ENCODE measurements around the gene MOG.
"Not testable (repeated sequence)": the region's sequence is repeated elsewhere in the genome, so short reads cannot be mapped to it uniquely, and the experiment has no call there.

GRCh38 chr6:29672116-29672515 lies 15.2 kb downstream of the MOG start:
- TF ChIP-seq, protein P1, sequence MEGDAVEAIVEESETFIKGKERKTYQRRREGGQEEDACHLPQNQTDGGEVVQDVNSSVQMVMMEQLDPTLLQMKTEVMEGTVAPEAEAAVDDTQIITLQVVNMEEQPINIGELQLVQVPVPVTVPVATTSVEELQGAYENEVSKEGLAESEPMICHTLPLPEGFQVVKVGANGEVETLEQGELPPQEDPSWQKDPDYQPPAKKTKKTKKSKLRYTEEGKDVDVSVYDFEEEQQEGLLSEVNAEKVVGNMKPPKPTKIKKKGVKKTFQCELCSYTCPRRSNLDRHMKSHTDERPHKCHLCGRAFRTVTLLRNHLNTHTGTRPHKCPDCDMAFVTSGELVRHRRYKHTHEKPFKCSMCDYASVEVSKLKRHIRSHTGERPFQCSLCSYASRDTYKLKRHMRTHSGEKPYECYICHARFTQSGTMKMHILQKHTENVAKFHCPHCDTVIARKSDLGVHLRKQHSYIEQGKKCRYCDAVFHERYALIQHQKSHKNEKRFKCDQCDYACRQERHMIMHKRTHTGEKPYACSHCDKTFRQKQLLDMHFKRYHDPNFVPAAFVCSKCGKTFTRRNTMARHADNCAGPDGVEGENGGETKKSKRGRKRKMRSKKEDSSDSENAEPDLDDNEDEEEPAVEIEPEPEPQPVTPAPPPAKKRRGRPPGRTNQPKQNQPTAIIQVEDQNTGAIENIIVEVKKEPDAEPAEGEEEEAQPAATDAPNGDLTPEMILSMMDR (IDR thresholded peaks at IDR 0.05), result not testable (repeated sequence)
- TF ChIP-seq, protein P2, sequence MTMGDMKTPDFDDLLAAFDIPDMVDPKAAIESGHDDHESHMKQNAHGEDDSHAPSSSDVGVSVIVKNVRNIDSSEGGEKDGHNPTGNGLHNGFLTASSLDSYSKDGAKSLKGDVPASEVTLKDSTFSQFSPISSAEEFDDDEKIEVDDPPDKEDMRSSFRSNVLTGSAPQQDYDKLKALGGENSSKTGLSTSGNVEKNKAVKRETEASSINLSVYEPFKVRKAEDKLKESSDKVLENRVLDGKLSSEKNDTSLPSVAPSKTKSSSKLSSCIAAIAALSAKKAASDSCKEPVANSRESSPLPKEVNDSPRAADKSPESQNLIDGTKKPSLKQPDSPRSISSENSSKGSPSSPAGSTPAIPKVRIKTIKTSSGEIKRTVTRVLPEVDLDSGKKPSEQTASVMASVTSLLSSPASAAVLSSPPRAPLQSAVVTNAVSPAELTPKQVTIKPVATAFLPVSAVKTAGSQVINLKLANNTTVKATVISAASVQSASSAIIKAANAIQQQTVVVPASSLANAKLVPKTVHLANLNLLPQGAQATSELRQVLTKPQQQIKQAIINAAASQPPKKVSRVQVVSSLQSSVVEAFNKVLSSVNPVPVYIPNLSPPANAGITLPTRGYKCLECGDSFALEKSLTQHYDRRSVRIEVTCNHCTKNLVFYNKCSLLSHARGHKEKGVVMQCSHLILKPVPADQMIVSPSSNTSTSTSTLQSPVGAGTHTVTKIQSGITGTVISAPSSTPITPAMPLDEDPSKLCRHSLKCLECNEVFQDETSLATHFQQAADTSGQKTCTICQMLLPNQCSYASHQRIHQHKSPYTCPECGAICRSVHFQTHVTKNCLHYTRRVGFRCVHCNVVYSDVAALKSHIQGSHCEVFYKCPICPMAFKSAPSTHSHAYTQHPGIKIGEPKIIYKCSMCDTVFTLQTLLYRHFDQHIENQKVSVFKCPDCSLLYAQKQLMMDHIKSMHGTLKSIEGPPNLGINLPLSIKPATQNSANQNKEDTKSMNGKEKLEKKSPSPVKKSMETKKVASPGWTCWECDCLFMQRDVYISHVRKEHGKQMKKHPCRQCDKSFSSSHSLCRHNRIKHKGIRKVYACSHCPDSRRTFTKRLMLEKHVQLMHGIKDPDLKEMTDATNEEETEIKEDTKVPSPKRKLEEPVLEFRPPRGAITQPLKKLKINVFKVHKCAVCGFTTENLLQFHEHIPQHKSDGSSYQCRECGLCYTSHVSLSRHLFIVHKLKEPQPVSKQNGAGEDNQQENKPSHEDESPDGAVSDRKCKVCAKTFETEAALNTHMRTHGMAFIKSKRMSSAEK (CRISPR knock-in tag; IDR thresholded peaks at IDR 0.05; ENCODE audit: borderline replicate concordance), result not testable (repeated sequence)
- TF ChIP-seq TP53 (CRISPR knock-in tag; IDR thresholded peaks at IDR 0.05); ATF1 (CRISPR knock-in tag; IDR thresholded peaks at IDR 0.05); CREB1 (CRISPR knock-in tag; IDR thresholded peaks at IDR 0.05); MAX (CRISPR knock-in tag; IDR thresholded peaks at IDR 0.05); IRF1 (CRISPR knock-in tag; IDR thresholded peaks at IDR 0.05); ZNF263 (CRISPR knock-in tag; IDR thresholded peaks at IDR 0.05; ENCODE audit: low read depth); MYBL2 (CRISPR knock-in tag; IDR thresholded peaks at IDR 0.05); TEAD1 (CRISPR knock-in tag; IDR thresholded peaks at IDR 0.05): not testable (repeated sequence)
- TF ChIP-seq, protein P3, sequence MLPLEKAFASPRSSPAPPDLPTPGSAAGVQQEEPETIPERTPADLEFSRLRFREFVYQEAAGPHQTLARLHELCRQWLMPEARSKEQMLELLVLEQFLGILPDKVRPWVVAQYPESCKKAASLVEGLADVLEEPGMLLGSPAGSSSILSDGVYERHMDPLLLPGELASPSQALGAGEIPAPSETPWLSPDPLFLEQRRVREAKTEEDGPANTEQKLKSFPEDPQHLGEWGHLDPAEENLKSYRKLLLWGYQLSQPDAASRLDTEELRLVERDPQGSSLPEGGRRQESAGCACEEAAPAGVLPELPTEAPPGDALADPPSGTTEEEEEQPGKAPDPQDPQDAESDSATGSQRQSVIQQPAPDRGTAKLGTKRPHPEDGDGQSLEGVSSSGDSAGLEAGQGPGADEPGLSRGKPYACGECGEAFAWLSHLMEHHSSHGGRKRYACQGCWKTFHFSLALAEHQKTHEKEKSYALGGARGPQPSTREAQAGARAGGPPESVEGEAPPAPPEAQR (CRISPR knock-in tag; IDR thresholded peaks at IDR 0.05), result not testable (repeated sequence)
